Gastroesophageal sphincter (tissue), 4 donors: Measurements from ENCODE around the gene RTL9. TPM values are rescaled to one million over a fixed set of nuclear protein-coding genes. Genes with fewer than 3 reads are reported as not detected.

Experiments
- ATAC-seq: fragments of 150-250 bp; one replicate; pipeline ENCODE4 v1.9.1; 2016; ENCODE audit warnings: mild to moderate bottlenecking, moderate library complexity
- H3K27ac ChIP-seq, 4 donors: fragments of 200-600 bp; sonication (generic) in 3 of 4; 1 replicate in 3 of 4; 2 replicates in 1 of 4; pipeline ENCODE4 v1.5.1; 2016 to 2019
- H3K27me3 ChIP-seq: fragments of 200-600 bp; sonication (generic); one replicate; pipeline ENCODE4 v1.5.1; 2019
- H3K36me3 ChIP-seq, 2 donors: fragments of 200-600 bp; sonication (generic); one replicate each; pipeline ENCODE4 v1.5.1; 2019; ENCODE audit warnings: control low read depth in 1 of 2
- H3K4me1 ChIP-seq, 3 donors: fragments of 200-600 bp; sonication (generic); 1 replicate in 2 of 3; 2 replicates in 1 of 3; pipeline ENCODE4 v1.5.1; 2016 to 2019; ENCODE audit warnings: control low read depth in 2 of 3
- H3K4me3 ChIP-seq, 2 donors: fragments of 200-600 bp; sonication (generic); one replicate each; pipeline ENCODE4 v1.5.1; 2019; ENCODE audit warnings: mild to moderate bottlenecking in 1 of 2, moderate library complexity in 1 of 2
- H3K9me3 ChIP-seq, 3 donors: fragments of 200-600 bp; sonication (generic); one replicate each; pipeline ENCODE4 v1.5.1; 2017 to 2019; ENCODE audit warnings: control low read depth in 2 of 3
- CTCF ChIP-seq, 4 experiments: fragments of 200-600 bp in 2 of 4; fragments of 450-650 bp in 2 of 4; sonication (generic) in 1 of 4; IDR thresholded peaks; one replicate each; pipeline ENCODE4 v1.5.1; 2017 to 2019; ENCODE audit warnings: antibody characterized with exemption in 4 of 4, mild to moderate bottlenecking in 2 of 4, moderate library complexity in 2 of 4
- EP300 ChIP-seq: sonication (generic); formaldehyde crosslinking; IDR thresholded peaks from one replicate; pipeline ENCODE4 v1.6.1; 2017; ENCODE audit warnings: antibody characterized with exemption, mild to moderate bottlenecking
- POLR2A ChIP-seq, 2 donors: fragments of 450-650 bp; IDR thresholded peaks; one replicate each; pipeline ENCODE4 v1.6.1; 2017; ENCODE audit warnings: antibody characterized with exemption in 2 of 2, mild to moderate bottlenecking in 2 of 2, moderate library complexity in 1 of 2
- POLR2AphosphoS5 ChIP-seq: sonication (generic); formaldehyde crosslinking; IDR thresholded peaks from one replicate; pipeline ENCODE4 v1.6.1; 2017; ENCODE audit warnings: antibody characterized with exemption
- WGBS, 2 donors: methylation state at CpG; one replicate each; pipeline ENCODE4 v1.1.5; 2018; ENCODE audit warnings: low coverage in 1 of 2; 5-methylcytosine and 5-hydroxymethylcytosine counted together
- total RNA-seq, 4 donors: library from RNA; depleted of rRNA; stranded (reverse); fragments of >200 nt; gene quantifications; one replicate each; pipeline ENCODE4 v1.1.0, GENCODE V29; 2016

Gene RTL9
- total RNA-seq, 4 donors from 2014 or later = under 0.01 to 0.07 TPM; not detected in 2

DNA sequence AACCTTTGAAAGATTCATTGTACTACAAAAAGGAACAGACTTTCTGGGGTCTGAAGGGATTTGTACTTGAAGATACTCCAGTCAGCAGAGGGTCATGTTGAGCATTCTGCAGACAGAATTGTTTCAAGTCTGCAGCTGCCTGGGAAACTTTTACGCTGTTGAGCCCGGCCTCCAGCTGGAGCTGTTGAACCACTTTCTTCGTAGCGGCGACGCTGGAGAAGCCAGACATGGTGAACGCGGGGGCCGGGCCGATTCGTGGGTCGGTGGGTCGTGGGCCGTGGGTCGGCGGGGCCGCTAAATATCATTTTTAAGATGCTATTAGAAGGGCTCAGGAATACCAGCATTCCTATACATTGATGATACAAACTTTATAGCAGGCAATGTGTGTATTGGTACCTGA is 12.0 kb upstream of the RTL9 start:
- TF ChIP-seq POLR2AphosphoS5 = no peak
- no peak for TF ChIP-seq POLR2A (IDR thresholded peaks at IDR 0.05)
- no peak for TF ChIP-seq CTCF (IDR thresholded peaks at IDR 0.05)
- no peak for TF ChIP-seq EP300
- no peak for ATAC-seq
- Histone ChIP-seq H3K27ac (no peak overlapping the region), H3K36me3 (no peaks in the 10 kb centered on the region), H3K4me3 (no peak overlapping the region), H3K9me3 (no peaks in the 10 kb centered on the region), H3K4me1 (no peaks in the 10 kb centered on the region), H3K27me3 (no peaks in the 10 kb centered on the region)
- WGBS, 2 donors = no CpG with 5 or more reads among the region's 17 CpGs

GRCh38 chrX:110359273-110359672 is 625 bp downstream of the RTL9 start:
- Histone ChIP-seq H3K36me3 (no peaks in the 10 kb centered on the region), H3K4me1 (no peaks in the 10 kb centered on the region), H3K4me3 (no peak overlapping the region), H3K27me3 (no peaks in the 10 kb centered on the region), H3K27ac (no peak overlapping the region), H3K9me3 (no peaks in the 10 kb centered on the region)
- no peak for ATAC-seq
- WGBS, 2 donors = 44 to 50% methylated on average over 1 of the region's 1 CpG
- TF ChIP-seq EP300 (no peak), POLR2A (IDR thresholded peaks at IDR 0.05) (no peak), CTCF (IDR thresholded peaks at IDR 0.05) (no peak), POLR2AphosphoS5 (no peak)

DNA sequence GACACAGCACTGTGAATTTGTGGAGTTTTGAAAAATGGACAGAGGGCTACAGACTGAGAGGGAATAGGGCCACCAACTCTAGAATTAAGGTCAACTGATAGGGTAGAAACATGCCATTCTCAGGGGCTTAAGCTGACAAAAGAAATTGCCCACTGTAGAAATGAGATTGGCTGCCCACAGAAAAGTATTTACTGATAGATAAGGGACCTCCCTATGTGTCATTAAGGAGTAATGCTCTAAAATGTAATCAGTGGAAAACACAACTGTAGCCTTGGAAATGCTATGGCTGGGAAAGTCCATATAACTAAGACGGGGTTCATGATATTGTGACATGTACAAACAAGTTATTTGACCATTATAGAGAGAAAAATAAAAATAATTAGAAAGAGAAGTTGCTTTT is 4.6 kb downstream of the RTL9 start:
- Histone ChIP-seq H3K4me1 (no peaks in the 10 kb centered on the region), H3K9me3 (no peaks in the 10 kb centered on the region), H3K27ac (no peak overlapping the region), H3K27me3 (no peaks in the 10 kb centered on the region), H3K36me3 (no peaks in the 10 kb centered on the region), H3K4me3 (no peak overlapping the region)
- no peak for ATAC-seq
- no peak for TF ChIP-seq EP300
- 83 to 88% methylated on average over 1 of the region's 1 CpG for WGBS, 2 donors

- WGBS, 2 donors = 51 to 53% methylated on average over 2 of the region's 2 CpGs
- ATAC-seq = no peak
These were observed 14.7 kb downstream of the RTL9 start for GRCh38 chrX:110373310-110373709.

GRCh38 chrX:110374559-110374958 is 15.9 kb downstream of the RTL9 start:
- Histone ChIP-seq H3K27ac (no peak overlapping the region), H3K4me3 (no peak overlapping the region), H3K36me3 (no peaks in the 10 kb centered on the region), H3K4me1 (no peaks in the 10 kb centered on the region), H3K27me3 (no peaks in the 10 kb centered on the region), H3K9me3 (no peaks in the 10 kb centered on the region)
- WGBS, 2 donors = 60 to 80% methylated on average over 1 of the region's 1 CpG
- TF ChIP-seq EP300 = no peak
- no peak for TF ChIP-seq POLR2A (IDR thresholded peaks at IDR 0.05)
- no peak for TF ChIP-seq CTCF (IDR thresholded peaks at IDR 0.05)
- no peak for TF ChIP-seq POLR2AphosphoS5
- ATAC-seq = no peak

More at GRCh38 chrX:110373310-110373709, 14.7 kb downstream of the RTL9 start:
- no peaks in the 10 kb centered on the region for H3K36me3 ChIP-seq
- H3K9me3 ChIP-seq = no peaks in the 10 kb centered on the region
- H3K4me1 ChIP-seq = no peaks in the 10 kb centered on the region
- H3K27me3 ChIP-seq = no peaks in the 10 kb centered on the region
- no peak overlapping the region for H3K27ac ChIP-seq
- no peak overlapping the region for H3K4me3 ChIP-seq
- no peak for TF ChIP-seq POLR2AphosphoS5
- TF ChIP-seq POLR2A (IDR thresholded peaks at IDR 0.05) = no peak
- TF ChIP-seq EP300 = no peak
- no peak for TF ChIP-seq CTCF (IDR thresholded peaks at IDR 0.05)
